Fibroblast of villous mesenchyme (primary cell): ENCODE results near the gene ACOT7. TPM values are rescaled to one million over a fixed set of nuclear protein-coding genes. Genes with fewer than 3 reads are reported as not detected.

Experiments
- DNase-seq: peaks from one replicate; pipeline ENCODE4 v3.0.0-alpha.2; 2010; ENCODE audit warnings: low read depth
- H3K4me3 ChIP-seq: 2 replicates; pipeline ENCODE4 v1.5.1; 2011; ENCODE audit warnings: low read depth, mild to moderate bottlenecking, low read length
- CTCF ChIP-seq: IDR thresholded peaks from 2 replicates; pipeline ENCODE4 v1.5.1; 2012; ENCODE audit warnings: low read depth, mild to moderate bottlenecking, low read length; ENCODE audit not compliant: insufficient read depth
- total RNA-seq: library from RNA; depleted of rRNA; stranded (reverse); fragments of >200 nt; gene quantifications from 2 replicates; pipeline ENCODE4 v1.2.3, GENCODE V29; 2012

ACOT7 gene
- total RNA-seq, 1 donor = 17.3 TPM

- no peak for TF ChIP-seq CTCF
- H3K4me3 ChIP-seq = no peak overlapping the region
- no peak for DNase-seq
Measured at GRCh38 chr1:6281511-6282402, 111.8 kb downstream of the ACOT7 start.

GRCh38 chr1:6280761-6281451, 112.7 kb downstream of the ACOT7 start:
- DNase-seq = peak; percentile 60
- H3K4me3 ChIP-seq = no peak overlapping the region
- TF ChIP-seq CTCF = peak; percentile 66

GRCh38 chr1:6279613-6280383, 113.8 kb downstream of the ACOT7 start:
- no peak overlapping the region for H3K4me3 ChIP-seq
- DNase-seq = no peak
- TF ChIP-seq CTCF = no peak

- no peak for DNase-seq
- H3K4me3 ChIP-seq = no peak overlapping the region
- TF ChIP-seq CTCF = no peak
Measured at GRCh38 chr1:6279066-6279465, 114.5 kb downstream of the ACOT7 start.

- no peak for DNase-seq
- TF ChIP-seq CTCF = no peak
- H3K4me3 ChIP-seq = no peak overlapping the region
Measured at GRCh38 chr1:6278263-6278662, 115.3 kb downstream of the ACOT7 start.

- no peak for TF ChIP-seq CTCF
- DNase-seq = no peak
Measured at GRCh38 chr1:6276811-6277555, 116.6 kb downstream of the ACOT7 start.

More at GRCh38 chr1:6276811-6277555, 116.6 kb downstream of the ACOT7 start:
- no peak overlapping the region for H3K4me3 ChIP-seq
